ENCODE data around the gene WDR88. TPM values are rescaled to one million over a fixed set of nuclear protein-coding genes. Genes with fewer than 3 reads are reported as not detected.

The WDR88 gene
- total and polyA plus RNA-seq, 2 of the 8 experiments (the other 6 are each of a cell fraction or from before 2014, with no cell fraction given) = not detected

- TF ChIP-seq, protein P1, sequence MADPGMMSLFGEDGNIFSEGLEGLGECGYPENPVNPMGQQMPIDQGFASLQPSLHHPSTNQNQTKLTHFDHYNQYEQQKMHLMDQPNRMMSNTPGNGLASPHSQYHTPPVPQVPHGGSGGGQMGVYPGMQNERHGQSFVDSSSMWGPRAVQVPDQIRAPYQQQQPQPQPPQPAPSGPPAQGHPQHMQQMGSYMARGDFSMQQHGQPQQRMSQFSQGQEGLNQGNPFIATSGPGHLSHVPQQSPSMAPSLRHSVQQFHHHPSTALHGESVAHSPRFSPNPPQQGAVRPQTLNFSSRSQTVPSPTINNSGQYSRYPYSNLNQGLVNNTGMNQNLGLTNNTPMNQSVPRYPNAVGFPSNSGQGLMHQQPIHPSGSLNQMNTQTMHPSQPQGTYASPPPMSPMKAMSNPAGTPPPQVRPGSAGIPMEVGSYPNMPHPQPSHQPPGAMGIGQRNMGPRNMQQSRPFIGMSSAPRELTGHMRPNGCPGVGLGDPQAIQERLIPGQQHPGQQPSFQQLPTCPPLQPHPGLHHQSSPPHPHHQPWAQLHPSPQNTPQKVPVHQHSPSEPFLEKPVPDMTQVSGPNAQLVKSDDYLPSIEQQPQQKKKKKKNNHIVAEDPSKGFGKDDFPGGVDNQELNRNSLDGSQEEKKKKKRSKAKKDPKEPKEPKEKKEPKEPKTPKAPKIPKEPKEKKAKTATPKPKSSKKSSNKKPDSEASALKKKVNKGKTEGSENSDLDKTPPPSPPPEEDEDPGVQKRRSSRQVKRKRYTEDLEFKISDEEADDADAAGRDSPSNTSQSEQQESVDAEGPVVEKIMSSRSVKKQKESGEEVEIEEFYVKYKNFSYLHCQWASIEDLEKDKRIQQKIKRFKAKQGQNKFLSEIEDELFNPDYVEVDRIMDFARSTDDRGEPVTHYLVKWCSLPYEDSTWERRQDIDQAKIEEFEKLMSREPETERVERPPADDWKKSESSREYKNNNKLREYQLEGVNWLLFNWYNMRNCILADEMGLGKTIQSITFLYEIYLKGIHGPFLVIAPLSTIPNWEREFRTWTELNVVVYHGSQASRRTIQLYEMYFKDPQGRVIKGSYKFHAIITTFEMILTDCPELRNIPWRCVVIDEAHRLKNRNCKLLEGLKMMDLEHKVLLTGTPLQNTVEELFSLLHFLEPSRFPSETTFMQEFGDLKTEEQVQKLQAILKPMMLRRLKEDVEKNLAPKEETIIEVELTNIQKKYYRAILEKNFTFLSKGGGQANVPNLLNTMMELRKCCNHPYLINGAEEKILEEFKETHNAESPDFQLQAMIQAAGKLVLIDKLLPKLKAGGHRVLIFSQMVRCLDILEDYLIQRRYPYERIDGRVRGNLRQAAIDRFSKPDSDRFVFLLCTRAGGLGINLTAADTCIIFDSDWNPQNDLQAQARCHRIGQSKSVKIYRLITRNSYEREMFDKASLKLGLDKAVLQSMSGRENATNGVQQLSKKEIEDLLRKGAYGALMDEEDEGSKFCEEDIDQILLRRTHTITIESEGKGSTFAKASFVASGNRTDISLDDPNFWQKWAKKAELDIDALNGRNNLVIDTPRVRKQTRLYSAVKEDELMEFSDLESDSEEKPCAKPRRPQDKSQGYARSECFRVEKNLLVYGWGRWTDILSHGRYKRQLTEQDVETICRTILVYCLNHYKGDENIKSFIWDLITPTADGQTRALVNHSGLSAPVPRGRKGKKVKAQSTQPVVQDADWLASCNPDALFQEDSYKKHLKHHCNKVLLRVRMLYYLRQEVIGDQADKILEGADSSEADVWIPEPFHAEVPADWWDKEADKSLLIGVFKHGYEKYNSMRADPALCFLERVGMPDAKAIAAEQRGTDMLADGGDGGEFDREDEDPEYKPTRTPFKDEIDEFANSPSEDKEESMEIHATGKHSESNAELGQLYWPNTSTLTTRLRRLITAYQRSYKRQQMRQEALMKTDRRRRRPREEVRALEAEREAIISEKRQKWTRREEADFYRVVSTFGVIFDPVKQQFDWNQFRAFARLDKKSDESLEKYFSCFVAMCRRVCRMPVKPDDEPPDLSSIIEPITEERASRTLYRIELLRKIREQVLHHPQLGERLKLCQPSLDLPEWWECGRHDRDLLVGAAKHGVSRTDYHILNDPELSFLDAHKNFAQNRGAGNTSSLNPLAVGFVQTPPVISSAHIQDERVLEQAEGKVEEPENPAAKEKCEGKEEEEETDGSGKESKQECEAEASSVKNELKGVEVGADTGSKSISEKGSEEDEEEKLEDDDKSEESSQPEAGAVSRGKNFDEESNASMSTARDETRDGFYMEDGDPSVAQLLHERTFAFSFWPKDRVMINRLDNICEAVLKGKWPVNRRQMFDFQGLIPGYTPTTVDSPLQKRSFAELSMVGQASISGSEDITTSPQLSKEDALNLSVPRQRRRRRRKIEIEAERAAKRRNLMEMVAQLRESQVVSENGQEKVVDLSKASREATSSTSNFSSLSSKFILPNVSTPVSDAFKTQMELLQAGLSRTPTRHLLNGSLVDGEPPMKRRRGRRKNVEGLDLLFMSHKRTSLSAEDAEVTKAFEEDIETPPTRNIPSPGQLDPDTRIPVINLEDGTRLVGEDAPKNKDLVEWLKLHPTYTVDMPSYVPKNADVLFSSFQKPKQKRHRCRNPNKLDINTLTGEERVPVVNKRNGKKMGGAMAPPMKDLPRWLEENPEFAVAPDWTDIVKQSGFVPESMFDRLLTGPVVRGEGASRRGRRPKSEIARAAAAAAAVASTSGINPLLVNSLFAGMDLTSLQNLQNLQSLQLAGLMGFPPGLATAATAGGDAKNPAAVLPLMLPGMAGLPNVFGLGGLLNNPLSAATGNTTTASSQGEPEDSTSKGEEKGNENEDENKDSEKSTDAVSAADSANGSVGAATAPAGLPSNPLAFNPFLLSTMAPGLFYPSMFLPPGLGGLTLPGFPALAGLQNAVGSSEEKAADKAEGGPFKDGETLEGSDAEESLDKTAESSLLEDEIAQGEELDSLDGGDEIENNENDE (IDR thresholded peaks at IDR 0.05; ENCODE audit: insufficient replicate concordance, low read length) = no peak
- no peak for TF ChIP-seq SAP30 (IDR thresholded peaks at IDR 0.05; ENCODE audit: insufficient read depth, insufficient replicate concordance, low read length)
- no peak for TF ChIP-seq TBP (IDR thresholded peaks at IDR 0.05; ENCODE audit: low read depth, low read length)
- no peak for TF ChIP-seq MAX (IDR thresholded peaks at IDR 0.05)
- peak in 1 of 2 experiments; percentile 86; a peak in 1 of 4 replicates for TF ChIP-seq HDAC2 (IDR thresholded peaks at IDR 0.05; ENCODE audit: borderline replicate concordance in 1 of 2, low read depth in 2 of 2, low read length in 2 of 2)
- no peak for TF ChIP-seq RAD21 (IDR thresholded peaks at IDR 0.05 in 1 of 2, conservative IDR thresholded peaks at IDR 0.05 in 1 of 2; ENCODE audit: low read depth in 2 of 2, low read length in 2 of 2)
- peak; percentile 94; the same call in 1 of the 2 replicates for TF ChIP-seq KDM1A (IDR thresholded peaks at IDR 0.05; ENCODE audit: borderline replicate concordance, low read length)
- no peak for TF ChIP-seq KDM4A (IDR thresholded peaks at IDR 0.05; ENCODE audit: low read depth, low read length, severe bottlenecking)
Measured at GRCh38 chr19:33224694-33225457, 93.0 kb downstream of the WDR88 start (continued).

All from H1 (cell line).